ENCODE results near the gene PANK4.

Gene PANK4

GRCh38 chr1:2533365-2533764, 7.0 kb upstream of the PANK4 start:
- no peak overlapping the region for H3K4me3 ChIP-seq (ENCODE audit: low read length)
- no peak for TF ChIP-seq ZNF274 (IDR thresholded peaks at IDR 0.05; ENCODE audit: low read depth, low read length)

GRCh38 chr1:2532485-2533160, 6.2 kb upstream of the PANK4 start:
- no peak for TF ChIP-seq ZNF274 (IDR thresholded peaks at IDR 0.05; ENCODE audit: low read depth, low read length)
- H3K4me3 ChIP-seq (ENCODE audit: low read length), result no peak overlapping the region

- TF ChIP-seq ZNF274 (IDR thresholded peaks at IDR 0.05; ENCODE audit: low read depth, low read length), result no peak
- H3K4me3 ChIP-seq (ENCODE audit: low read length), result no peak overlapping the region; the same call in 1 of the 2 replicates
Observed at GRCh38 chr1:2530513-2531361, 4.3 kb upstream of the PANK4 start.

- TF ChIP-seq ZNF274 (IDR thresholded peaks at IDR 0.05; ENCODE audit: low read depth, low read length), result no peak
- H3K4me3 ChIP-seq (ENCODE audit: low read length), result peak within 1 kb of the TSS; percentile 9; the same call in 1 of the 2 replicates
Observed at GRCh38 chr1:2529784-2530512, 3.6 kb upstream of the PANK4 start, which contains the start of gene HES5. HES5 (minus strand) TSS chr1:2530263; CDS start chr1:2530164, 99 bp downstream.

GRCh38 chr1:2528966-2529783, 2.8 kb upstream of the PANK4 start:
- no peak for TF ChIP-seq ZNF274 (IDR thresholded peaks at IDR 0.05; ENCODE audit: low read depth, low read length)
- no peak overlapping the region; the same call in 1 of the 2 replicates for H3K4me3 ChIP-seq (ENCODE audit: low read length)

GRCh38 chr1:2528611-2528965, 2.2 kb upstream of the PANK4 start:
- TF ChIP-seq ZNF274 (IDR thresholded peaks at IDR 0.05; ENCODE audit: low read depth, low read length), result no peak
- no peak overlapping the region for H3K4me3 ChIP-seq (ENCODE audit: low read length)

- H3K4me3 ChIP-seq (ENCODE audit: low read length), result no peak overlapping the region
- TF ChIP-seq ZNF274 (IDR thresholded peaks at IDR 0.05; ENCODE audit: low read depth, low read length), result no peak
Observed at GRCh38 chr1:2528016-2528415, 1.6 kb upstream of the PANK4 start.

- no peak for TF ChIP-seq ZNF274 (IDR thresholded peaks at IDR 0.05; ENCODE audit: low read depth, low read length)
- no peak overlapping the region for H3K4me3 ChIP-seq (ENCODE audit: low read length)
Observed at GRCh38 chr1:2527556-2527860, 1.1 kb upstream of the PANK4 start.

GRCh38 chr1:2526824-2527555, 594 bp upstream of the PANK4 start:
- no peak for TF ChIP-seq ZNF274 (IDR thresholded peaks at IDR 0.05; ENCODE audit: low read depth, low read length)
- no peak overlapping the region; the same call in 1 of the 2 replicates for H3K4me3 ChIP-seq (ENCODE audit: low read length)

GRCh38 chr1:2525572-2525919, 850 bp downstream of the PANK4 start:
- TF ChIP-seq ZNF274 (IDR thresholded peaks at IDR 0.05; ENCODE audit: low read depth, low read length), result no peak

GRCh38 chr1:2523891-2524609, 2.3 kb downstream of the PANK4 start:
- TF ChIP-seq ZNF274 (IDR thresholded peaks at IDR 0.05; ENCODE audit: low read depth, low read length), result no peak
- no peak overlapping the region; the same call in 1 of the 2 replicates for H3K4me3 ChIP-seq (ENCODE audit: low read length)

More at GRCh38 chr1:2525572-2525919, 850 bp downstream of the PANK4 start:
- peak overlapping the region; percentile 84 for H3K4me3 ChIP-seq (ENCODE audit: low read length)

GRCh38 chr1:2523191-2523890, 3.1 kb downstream of the PANK4 start:
- no peak for TF ChIP-seq ZNF274 (IDR thresholded peaks at IDR 0.05; ENCODE audit: low read depth, low read length)
- H3K4me3 ChIP-seq (ENCODE audit: low read length), result no peak overlapping the region

Measured in GM08714 (cell line).